Endothelial cell (in vitro differentiated cells): ENCODE results near the gene TENM3. TPM values are rescaled to one million over a fixed set of nuclear protein-coding genes. Genes with fewer than 3 reads are reported as not detected.

Experiments
- DNase-seq: peaks from one replicate; pipeline ENCODE4 v3.0.0; 2021; ENCODE audit warnings: low spot score
- H3K27ac Mint-ChIP-seq: one replicate; pipeline ENCODE4 v1.8.0; 2021; ENCODE audit warnings: mixed read lengths, inconsistent platforms; ENCODE audit not compliant: unreplicated experiment
- H3K27me3 Mint-ChIP-seq: one replicate; pipeline ENCODE4 v1.8.0; 2021; ENCODE audit warnings: mild to moderate bottlenecking, moderate library complexity, mixed read lengths, inconsistent platforms; ENCODE audit not compliant: unreplicated experiment
- H3K36me3 Mint-ChIP-seq: one replicate; pipeline ENCODE4 v1.8.0; 2021; ENCODE audit warnings: mild to moderate bottlenecking, low read depth, mixed read lengths, inconsistent platforms; ENCODE audit not compliant: unreplicated experiment
- H3K4me1 Mint-ChIP-seq: one replicate; pipeline ENCODE4 v1.8.0; 2021; ENCODE audit warnings: mild to moderate bottlenecking, mixed read lengths, inconsistent platforms; ENCODE audit not compliant: unreplicated experiment
- H3K4me3 Mint-ChIP-seq: one replicate; pipeline ENCODE4 v1.8.0; 2021; ENCODE audit warnings: mild to moderate bottlenecking, mixed read lengths, inconsistent platforms; ENCODE audit not compliant: unreplicated experiment
- H3K9me3 Mint-ChIP-seq: one replicate; pipeline ENCODE4 v1.8.0; 2021; ENCODE audit warnings: mixed read lengths, inconsistent platforms; ENCODE audit not compliant: unreplicated experiment
- CTCF ChIP-seq: fragments of 200-600 bp; sonication (generic); IDR thresholded peaks from one replicate; pipeline ENCODE4 v1.5.0; 2021; ENCODE audit warnings: antibody characterized with exemption; ENCODE audit not compliant: unreplicated experiment
- total RNA-seq: library from RNA; stranded (reverse); fragmentation: NEBNext Ultra II Directional; extraction: Animal tissue kit (Norgen Biotek cat#: 25700); gene quantifications from one replicate; pipeline ENCODE4 v1.2.1, GENCODE V29; 2021; ENCODE audit not compliant: unreplicated experiment

TENM3 gene
- total RNA-seq, 1 donor from 2014 or later = 29.7 TPM

- DNase-seq = no peak
- no peak for TF ChIP-seq CTCF
- Mint-ChIP-seq H3K27ac (no peak overlapping the region), H3K9me3 (no peaks in the 10 kb centered on the region), H3K36me3 (no peaks in the 10 kb centered on the region), H3K4me3 (no peak overlapping the region), H3K27me3 (peaks cover 1% of the 10 kb centered on the region), H3K4me1 (peaks cover 12% of the 10 kb centered on the region)
Observed at GRCh38 chr4:182711211-182711610, 468.0 kb downstream of the TENM3 start.

- TF ChIP-seq CTCF = no peak
- H3K36me3 Mint-ChIP-seq = no peaks in the 10 kb centered on the region
- no peak for DNase-seq
- H3K4me1 Mint-ChIP-seq = peaks cover 18% of the 10 kb centered on the region
- no peak overlapping the region for H3K27ac Mint-ChIP-seq
- no peaks in the 10 kb centered on the region for H3K9me3 Mint-ChIP-seq
- peaks cover 3% of the 10 kb centered on the region for H3K27me3 Mint-ChIP-seq
- H3K4me3 Mint-ChIP-seq = no peak overlapping the region
Observed at GRCh38 chr4:182715548-182715947, 472.3 kb downstream of the TENM3 start.

DNA sequence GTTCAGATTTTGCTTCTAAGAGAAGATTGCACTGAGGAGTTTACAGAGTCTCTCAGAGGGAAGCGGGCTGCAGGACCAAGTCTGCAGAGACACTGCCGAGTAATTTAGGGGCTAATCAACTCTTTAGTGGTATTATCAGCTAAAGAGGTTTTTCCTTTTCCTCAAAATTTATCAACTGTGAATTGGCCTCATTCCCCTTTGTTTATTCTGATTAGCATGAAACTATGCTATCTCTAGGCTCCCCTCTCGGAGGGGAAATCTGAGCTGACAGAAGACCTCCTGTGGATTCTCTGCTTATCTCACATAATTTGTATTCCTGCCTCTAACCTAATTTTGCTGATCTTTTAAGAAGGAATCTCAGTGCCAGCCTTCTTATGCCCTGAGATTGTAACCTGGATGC, 473.0 kb downstream of the TENM3 start:
- no peaks in the 10 kb centered on the region for H3K9me3 Mint-ChIP-seq
- H3K4me1 Mint-ChIP-seq = peaks cover 18% of the 10 kb centered on the region
- H3K27me3 Mint-ChIP-seq = peaks cover 3% of the 10 kb centered on the region
- no peak for DNase-seq
- H3K4me3 Mint-ChIP-seq = no peak overlapping the region
- TF ChIP-seq CTCF = no peak
- H3K27ac Mint-ChIP-seq = no peak overlapping the region
- no peaks in the 10 kb centered on the region for H3K36me3 Mint-ChIP-seq

DNA sequence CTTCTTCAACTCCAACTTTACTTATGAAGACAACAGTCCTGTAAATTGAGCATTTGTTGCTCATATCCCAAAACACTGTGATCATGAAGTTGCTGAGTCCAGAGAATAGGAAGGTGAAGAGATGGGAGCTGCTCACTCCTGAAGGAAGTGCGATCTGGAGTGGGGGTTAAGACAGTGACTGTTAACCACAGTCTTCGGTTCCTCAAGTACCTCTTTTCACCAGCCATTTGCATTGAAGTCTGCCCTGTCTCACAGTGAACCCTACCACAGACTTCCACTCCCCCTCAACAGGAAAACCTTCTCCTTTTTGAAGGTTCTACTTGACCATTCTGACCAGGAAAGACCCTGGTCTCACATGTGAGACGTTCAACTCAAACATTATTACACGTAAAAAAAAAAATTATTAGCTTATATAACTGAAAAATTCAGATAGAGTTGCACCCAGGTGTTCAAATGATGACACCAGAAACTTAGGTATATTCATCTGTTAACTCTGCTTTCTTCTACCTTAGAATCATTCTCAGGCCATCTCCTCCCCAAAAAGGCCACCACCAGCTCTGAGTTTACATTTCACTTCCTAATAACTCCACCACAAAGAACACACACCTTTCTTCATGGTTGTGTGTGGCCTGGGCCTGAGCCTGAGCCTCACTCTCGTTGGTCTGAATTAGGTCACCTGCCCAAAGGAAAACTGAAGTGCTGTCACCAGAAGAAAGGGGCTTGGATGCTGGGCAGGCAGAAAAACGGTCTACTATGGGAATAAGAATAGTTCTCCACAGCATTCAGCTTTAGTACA, 474.8 kb downstream of the TENM3 start:
- Mint-ChIP-seq H3K4me1 (peaks cover 18% of the 10 kb centered on the region), H3K36me3 (no peaks in the 10 kb centered on the region), H3K9me3 (no peaks in the 10 kb centered on the region), H3K27me3 (peaks cover 3% of the 10 kb centered on the region), H3K27ac (no peak overlapping the region), H3K4me3 (no peak overlapping the region)
- DNase-seq = no peak
- no peak for TF ChIP-seq CTCF

- Mint-ChIP-seq H3K4me1 (no peaks in the 10 kb centered on the region), H3K36me3 (no peaks in the 10 kb centered on the region), H3K27me3 (no peaks in the 10 kb centered on the region), H3K27ac (no peak overlapping the region), H3K9me3 (no peaks in the 10 kb centered on the region), H3K4me3 (no peak overlapping the region)
- DNase-seq = no peak
- no peak for TF ChIP-seq CTCF
Observed at GRCh38 chr4:182724414-182724813, 481.2 kb downstream of the TENM3 start.
